GM15510 (cell line): Measurements from ENCODE around the gene SNN.

Experiments
- POLR2A ChIP-seq: IDR thresholded peaks from 3 replicates; pipeline ENCODE4 v1.6.1; 2011; ENCODE audit warnings: borderline replicate concordance; ENCODE audit not compliant: insufficient read length; ENCODE audit errors: extremely low read depth

Gene SNN

GRCh38 chr16:11689031-11689840 is 21.0 kb downstream of the SNN start:
- TF ChIP-seq POLR2A: no peak

GRCh38 chr16:11691235-11691634 is 23.0 kb downstream of the SNN start:
- TF ChIP-seq POLR2A: no peak

GRCh38 chr16:11691771-11692170 is 23.5 kb downstream of the SNN start:
- peak; percentile 17 for TF ChIP-seq POLR2A

GRCh38 chr16:11692171-11692570 is 23.9 kb downstream of the SNN start:
- no peak for TF ChIP-seq POLR2A

GRCh38 chr16:11692651-11693050 is 24.4 kb downstream of the SNN start:
- no peak for TF ChIP-seq POLR2A

- TF ChIP-seq POLR2A: no peak
Measured at GRCh38 chr16:11696266-11697012, 28.2 kb downstream of the SNN start.

- no peak for TF ChIP-seq POLR2A
Measured at GRCh38 chr16:11697319-11697718, 29.1 kb downstream of the SNN start.

GRCh38 chr16:11698271-11698689 is 30.0 kb downstream of the SNN start:
- TF ChIP-seq POLR2A: no peak

- TF ChIP-seq POLR2A: no peak
Measured at GRCh38 chr16:11699234-11699894, 31.1 kb downstream of the SNN start.

- no peak for TF ChIP-seq POLR2A
Measured at GRCh38 chr16:11700264-11701029, 32.2 kb downstream of the SNN start.

GRCh38 chr16:11705311-11706025 is 37.2 kb downstream of the SNN start:
- TF ChIP-seq POLR2A: no peak

- TF ChIP-seq POLR2A: no peak
Measured at GRCh38 chr16:11706180-11706742, 38.0 kb downstream of the SNN start.

- TF ChIP-seq POLR2A: no peak
Measured at GRCh38 chr16:11707679-11708197, 39.5 kb downstream of the SNN start.

- TF ChIP-seq POLR2A: no peak
Measured at GRCh38 chr16:11708421-11708820, 40.2 kb downstream of the SNN start.

- TF ChIP-seq POLR2A: no peak
Measured at GRCh38 chr16:11711662-11712061, 43.4 kb downstream of the SNN start.
